ENCODE data around the gene LAMA4. TPM values are rescaled to one million over a fixed set of nuclear protein-coding genes. Genes with fewer than 3 reads are reported as not detected.
A peak's percentile ranks its signal among the peaks of the same experiment; 100 is the strongest.

Gene LAMA4
- total RNA-seq (under 1 TPM in 3 of 5 donors, not detected in 2; 0.25 to 0.85 (median 0.56) TPM), total RNA-seq (0 to 0.76 (median 0) reads per million in 29 experiments)
- 0.88 TPM for total RNA-seq (2013)

- Histone ChIP-seq H3K9me3 (no peaks in the 10 kb centered on the region), H3K27me3 (replicated peaks in 1 of 2; ENCODE audit: control insufficient read depth in 2 of 2, extremely low read depth in 1 of 2, insufficient read depth in 2 of 2, low read length in 1 of 2) (peaks cover 5 to 18% of the 10 kb centered on the region in 2 experiments), H3K4me3 (ENCODE audit: control insufficient read depth in 1 of 2, extremely low read depth in 1 of 2, low read length in 1 of 2) (peak within 1 kb of the TSS; percentile 4 to 90), H3K4me1 (ENCODE audit: control insufficient read depth in 1 of 2, extremely low read depth in 1 of 2, insufficient read depth in 2 of 2, low read length in 2 of 2) (peaks cover 0 to 11% of the 10 kb centered on the region in 2 experiments), H3K27ac (ENCODE audit: low read length) (no peak within 1 kb of the TSS), H3K36me3 (ENCODE audit: control insufficient read depth in 2 of 2, extremely low read depth in 1 of 2, insufficient read depth in 1 of 2, low read length in 1 of 2) (no peaks in the 10 kb centered on the region)
- CTCF ChIA-PET: interaction anchor here in 1 of 2 donors (1.4 to 2.1 kb wide), 2 partner anchors 20 to 74 kb away, joined by 3 to 5 read pairs; no protein-coding TSS in a partner anchor
- peak within 1 kb of the TSS; percentile 62 to 75 (median 65) for H3K4me3 Mint-ChIP-seq
- H3K4me1 Mint-ChIP-seq: peaks cover 15 to 16% (median 16%) of the 10 kb centered on the region in 3 donors
- DNase-seq: peak in 4 of 35 experiments; percentile 0 to 4 (median 2)
- H3K36me3 Mint-ChIP-seq: no peaks in the 10 kb centered on the region
- WGBS (ENCODE audit: insufficient coverage): 9% methylated on average over 35 of the region's 52 CpGs
- peak within 1 kb of the TSS in 1 of 2 donors; percentile 20 for H3K27ac Mint-ChIP-seq
- H3K27me3 Mint-ChIP-seq: peaks cover 36 to 42% of the 10 kb centered on the region in 2 donors
- POLR2A ChIA-PET: no interaction called here
- H3K9me3 Mint-ChIP-seq: no peaks in the 10 kb centered on the region
- peak in 3 of 4 experiments; percentile 43 to 56 (median 48) for ATAC-seq (replicated peaks in 1 of 4)
Observed at GRCh38 chr6:112253841-112254816, at the start of gene LAMA4. LAMA4 (minus strand) TSS chr6:112254567; CDS start chr6:112254150, 417 bp downstream.

- Histone ChIP-seq H3K4me1 (ENCODE audit: control insufficient read depth in 1 of 2, extremely low read depth in 1 of 2, insufficient read depth in 2 of 2, low read length in 2 of 2) (no peaks in the 10 kb centered on the region), H3K27me3 (replicated peaks in 1 of 2; ENCODE audit: control insufficient read depth in 2 of 2, extremely low read depth in 1 of 2, insufficient read depth in 2 of 2, low read length in 1 of 2) (peaks cover 3 to 4% of the 10 kb centered on the region in 2 experiments), H3K36me3 (ENCODE audit: control insufficient read depth in 2 of 2, extremely low read depth in 1 of 2, insufficient read depth in 1 of 2, low read length in 1 of 2) (no peaks in the 10 kb centered on the region), H3K27ac (ENCODE audit: low read length) (no peak overlapping the region), H3K4me3 (ENCODE audit: control insufficient read depth in 1 of 2, extremely low read depth in 1 of 2, low read length in 1 of 2) (no peak overlapping the region), H3K9me3 (no peaks in the 10 kb centered on the region)
- no peak overlapping the region for H3K4me3 Mint-ChIP-seq
- WGBS (ENCODE audit: insufficient coverage): 41% methylated on average over 2 of the region's 3 CpGs
- POLR2A ChIA-PET: no interaction called here
- CTCF ChIA-PET: no interaction called here
- ATAC-seq (replicated peaks in 1 of 4) (no peak), DNase-seq (no peak)
- peaks cover 15 to 27% of the 10 kb centered on the region in 2 donors for H3K27me3 Mint-ChIP-seq
- no peaks in the 10 kb centered on the region for H3K9me3 Mint-ChIP-seq
- no peaks in the 10 kb centered on the region for H3K4me1 Mint-ChIP-seq
- no peak overlapping the region for H3K27ac Mint-ChIP-seq
- no peaks in the 10 kb centered on the region for H3K36me3 Mint-ChIP-seq
Observed at GRCh38 chr6:112302142-112302705, 47.9 kb upstream of the LAMA4 start.

GRCh38 chr6:112300896-112301295 lies 46.5 kb upstream of the LAMA4 start:
- ATAC-seq (replicated peaks in 1 of 4): no peak
- Mint-ChIP-seq H3K36me3 (no peaks in the 10 kb centered on the region), H3K9me3 (no peaks in the 10 kb centered on the region), H3K27me3 (peaks cover 8 to 25% of the 10 kb centered on the region in 2 donors), H3K4me3 (no peak overlapping the region), H3K27ac (no peak overlapping the region), H3K4me1 (no peaks in the 10 kb centered on the region)
- H3K27me3 ChIP-seq (replicated peaks in 1 of 2; ENCODE audit: control insufficient read depth in 2 of 2, extremely low read depth in 1 of 2, insufficient read depth in 2 of 2, low read length in 1 of 2): peaks cover 4% of the 10 kb centered on the region in 2 experiments
- H3K4me1 ChIP-seq (ENCODE audit: control insufficient read depth in 1 of 2, extremely low read depth in 1 of 2, insufficient read depth in 2 of 2, low read length in 2 of 2): no peaks in the 10 kb centered on the region
- no peaks in the 10 kb centered on the region for H3K9me3 ChIP-seq
- CTCF ChIA-PET: interaction anchor here in 1 of 2 donors (0.7 kb wide), 1 partner anchor 20 kb away, joined by 3 read pairs; no protein-coding TSS in a partner anchor
- no peak for DNase-seq
- POLR2A ChIA-PET: no interaction called here
- H3K4me3 ChIP-seq (ENCODE audit: control insufficient read depth in 1 of 2, extremely low read depth in 1 of 2, low read length in 1 of 2): no peak overlapping the region
- no peaks in the 10 kb centered on the region for H3K36me3 ChIP-seq (ENCODE audit: control insufficient read depth in 2 of 2, extremely low read depth in 1 of 2, insufficient read depth in 1 of 2, low read length in 1 of 2)
- H3K27ac ChIP-seq (ENCODE audit: low read length): no peak overlapping the region

GRCh38 chr6:112298816-112299281 lies 44.5 kb upstream of the LAMA4 start:
- ChIA-PET CTCF (no interaction called here), POLR2A (no interaction called here)
- no peak overlapping the region for H3K4me3 Mint-ChIP-seq
- no peak overlapping the region for H3K4me3 ChIP-seq (ENCODE audit: control insufficient read depth in 1 of 2, extremely low read depth in 1 of 2, low read length in 1 of 2)
- peaks cover 0 to 2% of the 10 kb centered on the region in 2 experiments for H3K27me3 ChIP-seq (replicated peaks in 1 of 2; ENCODE audit: control insufficient read depth in 2 of 2, extremely low read depth in 1 of 2, insufficient read depth in 2 of 2, low read length in 1 of 2)
- H3K27ac Mint-ChIP-seq: no peak overlapping the region
- DNase-seq (no peak), ATAC-seq (replicated peaks in 1 of 4) (no peak)
- no peaks in the 10 kb centered on the region for H3K4me1 ChIP-seq (ENCODE audit: control insufficient read depth in 1 of 2, extremely low read depth in 1 of 2, insufficient read depth in 2 of 2, low read length in 2 of 2)
- no peaks in the 10 kb centered on the region for H3K9me3 ChIP-seq
- H3K9me3 Mint-ChIP-seq: no peaks in the 10 kb centered on the region
- peaks cover 13 to 21% of the 10 kb centered on the region in 2 donors for H3K27me3 Mint-ChIP-seq
- no peaks in the 10 kb centered on the region for H3K36me3 Mint-ChIP-seq
- WGBS (ENCODE audit: insufficient coverage): no CpG with 5 or more reads among the region's 1 CpG
- no peaks in the 10 kb centered on the region for H3K36me3 ChIP-seq (ENCODE audit: control insufficient read depth in 2 of 2, extremely low read depth in 1 of 2, insufficient read depth in 1 of 2, low read length in 1 of 2)
- H3K4me1 Mint-ChIP-seq: no peaks in the 10 kb centered on the region
- H3K27ac ChIP-seq (ENCODE audit: low read length): no peak overlapping the region

GRCh38 chr6:112298021-112298745 lies 43.8 kb upstream of the LAMA4 start:
- H3K27me3 Mint-ChIP-seq: peaks cover 16 to 17% of the 10 kb centered on the region in 2 donors
- H3K36me3 Mint-ChIP-seq: no peaks in the 10 kb centered on the region
- POLR2A ChIA-PET: no interaction called here

GRCh38 chr6:112296694-112297093 lies 42.3 kb upstream of the LAMA4 start:
- ATAC-seq (replicated peaks in 1 of 4) (no peak), DNase-seq (no peak)
- Histone ChIP-seq H3K4me1 (ENCODE audit: control insufficient read depth in 1 of 2, extremely low read depth in 1 of 2, insufficient read depth in 2 of 2, low read length in 2 of 2) (no peaks in the 10 kb centered on the region), H3K9me3 (no peaks in the 10 kb centered on the region), H3K27me3 (replicated peaks in 1 of 2; ENCODE audit: control insufficient read depth in 2 of 2, extremely low read depth in 1 of 2, insufficient read depth in 2 of 2, low read length in 1 of 2) (peaks cover 0 to 2% of the 10 kb centered on the region in 2 experiments), H3K36me3 (ENCODE audit: control insufficient read depth in 2 of 2, extremely low read depth in 1 of 2, insufficient read depth in 1 of 2, low read length in 1 of 2) (no peaks in the 10 kb centered on the region), H3K27ac (ENCODE audit: low read length) (no peak overlapping the region), H3K4me3 (ENCODE audit: control insufficient read depth in 1 of 2, extremely low read depth in 1 of 2, low read length in 1 of 2) (no peak overlapping the region)
- H3K27me3 Mint-ChIP-seq: peaks cover 24 to 25% of the 10 kb centered on the region in 2 donors
- ChIA-PET POLR2A (no interaction called here), CTCF (no interaction called here)
- H3K9me3 Mint-ChIP-seq: no peaks in the 10 kb centered on the region
- H3K4me3 Mint-ChIP-seq: no peak overlapping the region
- H3K27ac Mint-ChIP-seq: no peak overlapping the region
- H3K36me3 Mint-ChIP-seq: no peaks in the 10 kb centered on the region
- H3K4me1 Mint-ChIP-seq: no peaks in the 10 kb centered on the region

More at GRCh38 chr6:112298021-112298745, 43.8 kb upstream of the LAMA4 start:
- CTCF ChIA-PET: interaction anchor here in 1 of 2 donors (0.6 kb wide), 1 partner anchor 40 kb away, joined by 3 read pairs; no protein-coding TSS in a partner anchor
- WGBS (ENCODE audit: insufficient coverage): 85% methylated on average over 4 of the region's 7 CpGs
- H3K27me3 ChIP-seq (replicated peaks in 1 of 2; ENCODE audit: control insufficient read depth in 2 of 2, extremely low read depth in 1 of 2, insufficient read depth in 2 of 2, low read length in 1 of 2): peaks cover 0 to 2% of the 10 kb centered on the region in 2 experiments
- H3K4me1 ChIP-seq (ENCODE audit: control insufficient read depth in 1 of 2, extremely low read depth in 1 of 2, insufficient read depth in 2 of 2, low read length in 2 of 2): no peaks in the 10 kb centered on the region
- Mint-ChIP-seq H3K9me3 (no peaks in the 10 kb centered on the region), H3K4me3 (no peak overlapping the region), H3K4me1 (no peaks in the 10 kb centered on the region), H3K27ac (no peak overlapping the region)
- ATAC-seq (replicated peaks in 1 of 4) (no peak), DNase-seq (no peak)
- H3K9me3 ChIP-seq: no peaks in the 10 kb centered on the region
- no peaks in the 10 kb centered on the region for H3K36me3 ChIP-seq (ENCODE audit: control insufficient read depth in 2 of 2, extremely low read depth in 1 of 2, insufficient read depth in 1 of 2, low read length in 1 of 2)
- no peak overlapping the region for H3K27ac ChIP-seq (ENCODE audit: low read length)
- no peak overlapping the region for H3K4me3 ChIP-seq (ENCODE audit: control insufficient read depth in 1 of 2, extremely low read depth in 1 of 2, low read length in 1 of 2)
